Thyroid gland (tissue), 4 donors: Measurements from ENCODE around the gene FAM25G. TPM values are rescaled to one million over a fixed set of nuclear protein-coding genes. Genes with fewer than 3 reads are reported as not detected.
"Not testable (repeated sequence)": the region's sequence is repeated elsewhere in the genome, so short reads cannot be mapped to it uniquely, and the experiment has no call there.

Experiments used
- DNase-seq, 2 donors: peaks; one replicate each; pipeline ENCODE4 v3.0.0-alpha.2; 2019
- H3K27ac ChIP-seq, 3 donors: fragments of 200-600 bp; sonication (generic); 1 replicate in 2 of 3; 2 replicates in 1 of 3; pipeline ENCODE4 v1.5.1; 2016 to 2019; ENCODE audit warnings: mild to moderate bottlenecking in 1 of 3, moderate library complexity in 1 of 3
- H3K27me3 ChIP-seq: fragments of 200-600 bp; sonication (generic); one replicate; pipeline ENCODE4 v1.5.1; 2019
- H3K36me3 ChIP-seq, 2 donors: fragments of 200-600 bp; sonication (generic); one replicate each; pipeline ENCODE4 v1.5.1; 2016 to 2019
- H3K4me1 ChIP-seq, 2 donors: fragments of 200-600 bp; sonication (generic); one replicate each; pipeline ENCODE4 v1.5.1; 2017 to 2019
- H3K4me3 ChIP-seq, 3 donors: fragments of 200-600 bp; sonication (generic); replicated peaks in 1 of 3; 1 replicate in 2 of 3; 2 replicates in 1 of 3; pipeline ENCODE4 v1.5.1; 2016; ENCODE audit warnings: mild to moderate bottlenecking in 1 of 3
- H3K9me3 ChIP-seq: fragments of 200-600 bp; sonication (generic); one replicate; pipeline ENCODE4 v1.5.1; 2017
- WGBS, 2 donors: methylation state at CpG; one replicate each; pipeline ENCODE4 v1.1.5; 2017; 5-methylcytosine and 5-hydroxymethylcytosine counted together
- intact Hi-C: fragments of 100-400 bp; cut with DNase I; formaldehyde crosslinking; loops from one replicate; pipeline ENCODE4 v1.15.1; 2023
- total RNA-seq, 4 donors: library from RNA; depleted of rRNA; stranded (reverse); fragments of >200 nt; gene quantifications; one replicate each; pipeline ENCODE4 v1.2.3, GENCODE V29; 2016

Gene FAM25G
- total RNA-seq, 4 donors from 2014 or later = not detected

DNA sequence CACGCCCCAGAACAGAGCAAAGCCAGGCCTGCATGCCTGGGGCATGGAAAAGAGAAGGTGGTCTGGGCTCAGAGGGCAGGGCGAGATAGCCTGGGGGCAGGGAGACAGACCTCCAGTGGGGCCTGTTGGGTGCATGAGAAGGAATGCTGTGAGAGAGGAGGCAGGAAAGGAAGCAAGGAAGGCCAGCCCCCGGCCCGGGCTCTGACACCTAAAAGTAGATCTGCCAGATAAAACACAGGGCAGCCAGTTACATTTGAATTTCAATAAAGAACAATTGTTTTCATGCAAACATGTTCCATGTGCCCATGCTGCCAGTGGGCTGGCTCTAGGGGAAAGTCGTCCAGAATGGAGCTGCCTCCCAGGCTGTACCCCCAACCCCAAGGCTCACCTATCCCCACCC lies 13.4 kb downstream of the FAM25G start:
- H3K4me1 ChIP-seq, intact Hi-C loops, DNase-seq, H3K27me3 ChIP-seq, H3K4me3 ChIP-seq, H3K9me3 ChIP-seq, H3K36me3 ChIP-seq, H3K27ac ChIP-seq: not testable (repeated sequence)
- 70% methylated on average over 3 of the region's 5 CpGs for WGBS, 2 donors

DNA sequence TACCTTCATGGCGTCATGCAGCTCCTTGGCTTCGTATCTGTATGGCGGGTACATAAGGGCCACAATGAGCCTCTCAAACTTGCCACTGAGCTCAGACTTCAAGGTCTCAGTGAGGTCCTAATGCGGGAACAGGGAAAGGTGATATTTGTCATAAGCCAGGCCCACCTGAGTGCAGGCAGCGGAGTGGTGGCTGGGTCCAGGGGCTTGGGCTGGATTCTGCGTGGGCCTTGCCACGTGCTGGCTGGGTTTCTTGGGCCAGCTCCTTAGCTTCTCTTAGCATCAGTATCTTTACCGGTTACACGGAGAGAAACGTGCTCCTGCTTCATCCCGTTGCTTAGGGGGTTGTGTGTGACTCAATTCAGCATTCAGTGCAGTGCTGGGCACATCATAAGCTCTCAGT lies 14.4 kb downstream of the FAM25G start:
- intact Hi-C loops, H3K27ac ChIP-seq, H3K9me3 ChIP-seq, H3K4me3 ChIP-seq, H3K36me3 ChIP-seq, DNase-seq, H3K4me1 ChIP-seq, H3K27me3 ChIP-seq: not testable (repeated sequence)
- WGBS, 2 donors = 92% methylated on average over 7 of the region's 11 CpGs; no CpG with 5 or more reads in 1 of the 2 donors

DNA sequence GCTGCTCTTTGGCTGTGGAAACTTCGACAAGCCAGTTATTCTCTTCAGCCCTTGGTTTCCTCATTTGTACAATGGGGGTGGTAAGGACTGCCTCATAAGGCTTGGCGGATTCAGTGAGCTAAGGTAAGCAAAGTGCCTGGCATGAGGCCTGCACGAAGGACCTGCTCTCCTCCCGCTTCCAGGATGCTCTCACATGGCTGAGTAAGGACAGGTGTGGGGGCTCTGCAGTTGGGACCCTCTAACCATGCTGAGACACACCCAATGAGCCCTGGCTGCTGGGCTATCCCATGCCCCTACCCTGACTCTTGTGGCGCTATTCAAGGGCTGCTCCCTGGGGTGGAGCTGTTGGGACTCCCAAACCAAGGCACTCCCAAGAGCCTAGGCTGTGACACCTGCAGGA lies 16.4 kb downstream of the FAM25G start:
- H3K4me1 ChIP-seq, H3K4me3 ChIP-seq, H3K9me3 ChIP-seq, H3K27ac ChIP-seq, H3K27me3 ChIP-seq, intact Hi-C loops, DNase-seq, H3K36me3 ChIP-seq: not testable (repeated sequence)
- WGBS, 2 donors = 89 to 100% methylated on average over 3 of the region's 5 CpGs

DNA sequence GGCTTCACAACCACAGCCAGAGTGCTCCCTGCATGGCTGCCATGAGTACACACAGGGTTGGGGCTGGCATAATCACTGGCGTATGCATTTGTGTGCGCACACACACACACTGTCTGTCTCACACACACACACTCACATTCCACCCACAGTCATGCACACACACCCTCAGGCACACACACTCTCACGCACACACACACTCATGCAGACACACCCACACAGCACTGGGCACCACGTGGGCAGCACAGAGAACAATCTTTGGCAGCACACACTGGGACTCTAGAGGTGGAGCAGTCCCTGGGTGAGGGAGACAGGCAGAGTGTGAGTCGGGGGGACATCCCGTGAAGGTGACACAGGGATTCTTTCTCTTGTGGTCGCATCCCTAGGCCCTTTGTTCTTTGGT lies 18.0 kb downstream of the FAM25G start:
- no CpG with 5 or more reads among the region's 7 CpGs for WGBS, 2 donors
- H3K4me1 ChIP-seq, H3K27me3 ChIP-seq, H3K36me3 ChIP-seq, H3K27ac ChIP-seq, DNase-seq, H3K4me3 ChIP-seq, H3K9me3 ChIP-seq, intact Hi-C loops: not testable (repeated sequence)

DNA sequence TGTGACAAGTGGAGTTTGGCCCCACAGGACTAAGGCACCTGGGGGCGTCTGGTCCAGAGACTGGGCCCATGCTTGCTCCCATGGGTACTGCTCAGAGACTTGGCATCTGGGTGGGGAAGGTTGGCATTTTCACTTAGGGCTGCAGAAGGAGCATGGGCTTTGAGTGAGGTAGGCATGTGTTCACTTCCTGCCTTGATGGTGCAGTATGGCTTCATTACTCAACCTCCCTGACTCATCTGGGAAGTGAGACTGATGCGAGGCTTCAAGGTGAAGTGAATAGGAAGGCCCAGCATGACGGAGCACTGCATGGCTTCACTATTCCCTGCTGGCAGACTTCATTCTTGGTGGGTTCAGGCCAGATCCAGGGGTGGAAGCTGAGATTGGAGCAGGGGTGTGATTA lies 18.9 kb downstream of the FAM25G start:
- DNase-seq, H3K27ac ChIP-seq, H3K27me3 ChIP-seq, H3K4me3 ChIP-seq, intact Hi-C loops, H3K4me1 ChIP-seq, H3K36me3 ChIP-seq, H3K9me3 ChIP-seq: not testable (repeated sequence)
- no CpG with 5 or more reads among the region's 3 CpGs for WGBS, 2 donors

DNA sequence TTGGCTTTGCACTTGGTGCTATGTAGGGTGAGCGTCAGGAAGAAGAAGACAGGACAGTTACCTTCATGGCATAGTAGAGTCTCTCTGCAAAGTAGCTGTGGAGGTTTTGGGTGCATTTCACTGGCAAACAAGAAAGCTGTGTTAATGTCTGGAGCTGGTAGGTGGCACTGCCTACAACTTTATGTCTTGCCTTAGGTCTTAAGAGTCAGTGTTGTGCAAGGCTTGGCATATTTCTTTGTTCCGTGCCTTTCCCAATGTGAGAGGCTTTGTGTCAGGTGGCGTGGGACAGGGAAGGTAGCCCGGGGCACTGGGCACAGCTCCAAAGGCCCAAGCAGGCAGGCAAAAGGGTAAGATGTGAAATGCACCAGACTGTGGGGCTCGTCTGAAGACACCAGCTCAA lies 19.4 kb downstream of the FAM25G start:
- intact Hi-C loops, H3K4me3 ChIP-seq, DNase-seq, H3K4me1 ChIP-seq, H3K27ac ChIP-seq, H3K9me3 ChIP-seq, H3K27me3 ChIP-seq, H3K36me3 ChIP-seq: not testable (repeated sequence)
- no CpG with 5 or more reads among the region's 5 CpGs for WGBS, 2 donors

DNA sequence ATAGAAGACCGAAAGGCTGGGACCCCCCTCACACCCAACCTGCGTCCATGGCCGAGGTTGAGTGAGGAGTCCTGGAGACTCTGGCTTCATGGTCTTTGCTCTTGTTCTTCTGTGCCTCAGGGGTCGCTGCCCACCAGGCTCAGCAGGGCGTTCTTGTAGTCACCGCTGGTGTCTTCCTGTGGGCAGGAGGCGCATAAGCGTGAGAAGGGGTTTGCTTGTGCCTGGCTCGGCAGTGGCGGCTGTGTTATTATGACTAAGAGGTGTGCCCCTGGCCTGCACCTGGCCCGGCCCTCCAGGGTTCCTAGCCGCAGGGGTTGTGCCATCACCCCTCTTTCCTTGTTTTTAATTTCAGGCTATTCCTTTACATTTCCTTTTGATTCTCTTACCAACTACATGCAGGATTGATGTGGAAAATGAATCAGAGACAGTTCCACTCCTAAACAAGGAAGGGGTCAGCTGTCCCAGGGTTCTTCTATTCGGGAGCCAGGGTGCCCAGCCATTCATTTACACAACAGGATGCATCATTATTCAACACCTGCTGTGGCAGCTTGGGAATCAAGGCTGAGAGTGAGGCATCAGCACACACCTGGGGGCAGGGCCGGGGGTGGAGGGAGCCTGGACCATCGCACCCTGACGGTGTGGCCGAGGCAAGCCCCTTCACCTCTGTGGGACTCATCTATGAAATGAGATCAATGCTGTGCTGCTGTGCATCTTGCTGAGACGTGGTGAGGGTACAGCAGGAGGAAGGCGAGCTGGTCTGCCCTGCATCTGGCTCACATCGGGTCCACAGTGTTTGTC lies 22.6 kb downstream of the FAM25G start:
- H3K9me3 ChIP-seq, DNase-seq, H3K36me3 ChIP-seq, intact Hi-C loops, H3K4me1 ChIP-seq, H3K27me3 ChIP-seq, H3K4me3 ChIP-seq, H3K27ac ChIP-seq: not testable (repeated sequence)
- WGBS, 2 donors = 85 to 97% methylated on average over 8 to 12 of the region's 20 CpGs

DNA sequence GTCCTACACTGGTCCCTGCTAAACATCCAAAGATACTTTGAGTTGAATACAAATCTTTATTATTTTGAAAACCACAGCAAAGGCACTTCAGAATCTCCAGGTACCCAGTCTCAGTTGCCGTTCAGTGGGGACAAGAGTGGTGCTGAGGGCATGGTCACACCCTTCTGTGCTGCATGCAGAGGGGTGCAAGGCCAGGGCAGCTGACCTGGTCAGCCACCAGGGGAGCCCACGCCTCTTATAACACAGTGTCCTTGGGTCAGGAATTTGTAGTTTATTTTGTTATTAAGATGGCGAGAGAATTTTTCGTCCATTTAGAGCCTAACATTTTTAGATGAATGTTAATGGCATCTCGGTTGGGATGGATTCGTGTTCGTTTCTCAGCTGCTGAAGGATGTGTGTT lies 23.5 kb downstream of the FAM25G start:
- DNase-seq, H3K27ac ChIP-seq, intact Hi-C loops, H3K4me3 ChIP-seq, H3K4me1 ChIP-seq, H3K9me3 ChIP-seq, H3K36me3 ChIP-seq, H3K27me3 ChIP-seq: not testable (repeated sequence)
- 93% methylated on average over 5 of the region's 7 CpGs; no CpG with 5 or more reads in 1 of the 2 donors for WGBS, 2 donors

DNA sequence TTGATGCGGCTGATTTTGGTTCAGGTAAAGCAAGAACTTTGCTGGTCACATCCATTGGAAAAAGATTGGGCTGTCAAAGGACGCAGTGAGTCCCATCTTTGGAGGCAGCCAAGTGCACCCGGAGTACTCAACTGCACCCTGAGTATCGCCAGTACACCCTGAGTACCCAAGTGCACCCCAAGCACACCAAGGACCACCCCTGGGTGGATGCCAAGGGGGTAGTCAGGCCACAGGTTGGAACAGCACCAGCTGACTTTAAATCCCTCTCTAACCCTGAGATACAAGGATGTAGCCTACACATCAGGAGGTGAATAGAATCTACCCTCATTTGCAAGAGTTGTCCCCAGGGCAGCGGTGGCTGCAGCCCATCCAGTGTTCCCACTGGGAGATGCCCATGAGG lies 24.0 kb downstream of the FAM25G start:
- H3K9me3 ChIP-seq, intact Hi-C loops, H3K27ac ChIP-seq, H3K36me3 ChIP-seq, H3K27me3 ChIP-seq, DNase-seq, H3K4me3 ChIP-seq, H3K4me1 ChIP-seq: not testable (repeated sequence)
- WGBS, 2 donors = 91 to 94% methylated on average over 4 of the region's 5 CpGs

DNA sequence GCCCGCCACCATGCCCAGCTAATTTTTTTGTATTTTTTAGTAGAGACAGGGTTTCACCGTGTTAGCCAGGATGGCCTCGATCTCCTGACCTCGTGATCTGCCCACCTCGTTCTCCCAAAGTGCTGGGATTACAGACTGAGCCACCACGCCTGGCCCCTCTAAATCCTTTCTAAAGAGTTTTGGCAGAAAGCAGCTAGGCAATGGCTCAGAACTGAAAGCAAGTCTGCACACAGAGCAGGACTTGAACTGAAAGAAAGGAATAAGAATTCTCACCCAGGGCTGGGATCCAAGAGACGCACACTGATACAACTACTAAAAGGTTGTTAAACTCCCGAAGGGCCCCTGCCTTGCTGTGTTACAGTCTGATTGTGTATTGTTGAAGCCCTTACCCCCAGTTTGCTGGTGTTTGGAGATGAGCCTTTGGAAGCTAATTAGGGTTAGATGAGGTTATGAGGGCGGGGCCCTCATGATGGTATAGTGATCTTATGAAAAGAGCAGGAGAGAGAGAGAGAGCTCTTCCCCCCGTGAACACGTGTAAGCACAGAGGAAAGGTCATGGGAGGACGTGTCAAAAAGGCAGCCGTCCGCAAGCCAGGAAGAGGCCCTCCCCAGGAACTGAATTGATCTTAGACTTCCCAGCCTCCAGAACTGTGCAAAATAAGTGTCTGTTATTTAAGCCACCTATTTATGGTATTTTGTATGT lies 26.1 kb downstream of the FAM25G start:
- H3K9me3 ChIP-seq, H3K4me3 ChIP-seq, intact Hi-C loops, H3K27ac ChIP-seq, H3K36me3 ChIP-seq, DNase-seq, H3K27me3 ChIP-seq, H3K4me1 ChIP-seq: not testable (repeated sequence)
- 77 to 94% methylated on average over 14 of the region's 14 CpGs for WGBS, 2 donors

DNA sequence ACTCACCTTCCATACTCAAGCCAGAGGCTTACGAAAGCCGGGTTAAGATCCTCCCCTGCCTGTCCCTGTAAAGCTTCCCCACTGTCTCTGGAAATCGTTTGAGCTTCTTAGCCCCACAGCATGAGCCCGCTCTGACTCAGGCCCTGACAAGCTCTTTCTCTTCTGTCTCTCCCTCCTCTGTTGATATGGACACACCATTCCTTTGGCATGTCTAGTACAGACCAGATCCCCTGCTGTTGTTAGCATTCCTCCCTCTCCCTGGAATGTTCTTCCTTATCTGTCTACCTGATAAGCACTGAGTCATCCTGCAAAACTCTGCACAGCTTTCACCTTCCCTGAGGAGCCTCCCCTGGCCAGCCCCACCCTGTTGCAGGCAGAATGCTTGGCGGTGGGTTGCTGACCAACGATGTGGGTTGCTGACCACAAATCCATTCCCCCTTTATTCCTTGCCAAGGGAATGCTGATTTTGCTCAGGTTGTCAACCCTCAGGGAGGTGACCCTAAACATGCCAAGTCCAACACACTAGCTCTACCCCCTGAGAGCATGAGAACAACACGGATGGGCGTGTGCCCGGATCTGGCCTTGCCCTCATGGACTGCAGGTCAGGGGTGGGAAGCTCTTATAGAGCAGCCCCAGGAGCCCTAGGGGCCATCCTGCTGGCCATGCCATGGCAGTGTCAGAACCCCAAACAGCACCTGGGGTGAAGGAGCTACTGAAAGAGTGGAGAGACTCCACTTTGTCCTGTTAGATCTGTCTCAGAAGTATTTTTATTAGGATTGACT lies 28.7 kb downstream of the FAM25G start:
- not testable (repeated sequence) for DNase-seq

More for the DNA sequence above, 28.7 kb downstream of the FAM25G start:
- intact Hi-C loops, H3K36me3 ChIP-seq, H3K4me1 ChIP-seq, H3K4me3 ChIP-seq, H3K27me3 ChIP-seq, H3K9me3 ChIP-seq, H3K27ac ChIP-seq: not testable (repeated sequence)
- WGBS, 2 donors = no CpG with 5 or more reads among the region's 9 CpGs
